ENCODE data around the gene MAGEC2.

DNA sequence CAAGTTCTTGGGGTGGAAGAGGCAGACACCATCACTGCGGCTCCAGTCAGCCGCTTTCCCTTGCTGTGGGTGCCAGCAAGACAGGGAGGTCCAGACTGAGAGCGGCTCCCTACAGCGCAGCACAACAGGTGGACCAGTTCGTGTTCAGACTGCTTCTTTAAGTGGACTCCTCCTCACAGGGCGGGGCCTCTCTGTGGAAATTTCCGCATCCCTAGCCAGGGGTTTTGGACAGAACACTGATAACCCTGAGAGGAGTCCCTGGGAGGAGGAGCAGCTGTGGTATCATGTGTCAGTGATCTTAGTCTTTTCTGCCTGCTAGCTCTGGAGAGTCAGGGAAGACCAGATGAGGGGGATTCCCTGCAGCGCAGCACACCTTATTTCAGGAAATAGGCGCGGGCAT is 48.5 kb downstream of the MAGEC2 start:
- TF ChIP-seq POLR2A (IDR thresholded peaks at IDR 0.05; ENCODE audit: low read length): no peak
- TF ChIP-seq, protein P1, sequence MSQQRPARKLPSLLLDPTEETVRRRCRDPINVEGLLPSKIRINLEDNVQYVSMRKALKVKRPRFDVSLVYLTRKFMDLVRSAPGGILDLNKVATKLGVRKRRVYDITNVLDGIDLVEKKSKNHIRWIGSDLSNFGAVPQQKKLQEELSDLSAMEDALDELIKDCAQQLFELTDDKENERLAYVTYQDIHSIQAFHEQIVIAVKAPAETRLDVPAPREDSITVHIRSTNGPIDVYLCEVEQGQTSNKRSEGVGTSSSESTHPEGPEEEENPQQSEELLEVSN (IDR thresholded peaks at IDR 0.05; ENCODE audit: borderline replicate concordance, low read depth): no peak
- TF ChIP-seq, protein P2, sequence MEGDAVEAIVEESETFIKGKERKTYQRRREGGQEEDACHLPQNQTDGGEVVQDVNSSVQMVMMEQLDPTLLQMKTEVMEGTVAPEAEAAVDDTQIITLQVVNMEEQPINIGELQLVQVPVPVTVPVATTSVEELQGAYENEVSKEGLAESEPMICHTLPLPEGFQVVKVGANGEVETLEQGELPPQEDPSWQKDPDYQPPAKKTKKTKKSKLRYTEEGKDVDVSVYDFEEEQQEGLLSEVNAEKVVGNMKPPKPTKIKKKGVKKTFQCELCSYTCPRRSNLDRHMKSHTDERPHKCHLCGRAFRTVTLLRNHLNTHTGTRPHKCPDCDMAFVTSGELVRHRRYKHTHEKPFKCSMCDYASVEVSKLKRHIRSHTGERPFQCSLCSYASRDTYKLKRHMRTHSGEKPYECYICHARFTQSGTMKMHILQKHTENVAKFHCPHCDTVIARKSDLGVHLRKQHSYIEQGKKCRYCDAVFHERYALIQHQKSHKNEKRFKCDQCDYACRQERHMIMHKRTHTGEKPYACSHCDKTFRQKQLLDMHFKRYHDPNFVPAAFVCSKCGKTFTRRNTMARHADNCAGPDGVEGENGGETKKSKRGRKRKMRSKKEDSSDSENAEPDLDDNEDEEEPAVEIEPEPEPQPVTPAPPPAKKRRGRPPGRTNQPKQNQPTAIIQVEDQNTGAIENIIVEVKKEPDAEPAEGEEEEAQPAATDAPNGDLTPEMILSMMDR (IDR thresholded peaks at IDR 0.05): no peak
- TF ChIP-seq, protein P3, sequence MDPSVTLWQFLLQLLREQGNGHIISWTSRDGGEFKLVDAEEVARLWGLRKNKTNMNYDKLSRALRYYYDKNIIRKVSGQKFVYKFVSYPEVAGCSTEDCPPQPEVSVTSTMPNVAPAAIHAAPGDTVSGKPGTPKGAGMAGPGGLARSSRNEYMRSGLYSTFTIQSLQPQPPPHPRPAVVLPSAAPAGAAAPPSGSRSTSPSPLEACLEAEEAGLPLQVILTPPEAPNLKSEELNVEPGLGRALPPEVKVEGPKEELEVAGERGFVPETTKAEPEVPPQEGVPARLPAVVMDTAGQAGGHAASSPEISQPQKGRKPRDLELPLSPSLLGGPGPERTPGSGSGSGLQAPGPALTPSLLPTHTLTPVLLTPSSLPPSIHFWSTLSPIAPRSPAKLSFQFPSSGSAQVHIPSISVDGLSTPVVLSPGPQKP (IDR thresholded peaks at IDR 0.05; ENCODE audit: low read depth, low read length): no peak
- TF ChIP-seq, protein P4, sequence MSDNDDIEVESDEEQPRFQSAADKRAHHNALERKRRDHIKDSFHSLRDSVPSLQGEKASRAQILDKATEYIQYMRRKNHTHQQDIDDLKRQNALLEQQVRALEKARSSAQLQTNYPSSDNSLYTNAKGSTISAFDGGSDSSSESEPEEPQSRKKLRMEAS (IDR thresholded peaks at IDR 0.05): no peak
- TF ChIP-seq CEBPB (IDR thresholded peaks at IDR 0.05): no peak
- no peak for TF ChIP-seq CHD2 (IDR thresholded peaks at IDR 0.05; ENCODE audit: low read length, partially characterized antibody)
- no peak for TF ChIP-seq FOSB (CRISPR knock-in tag; IDR thresholded peaks at IDR 0.05)

Measured in A549 (cell line).